MM.1S (cell line): ENCODE measurements around the gene SNX25.
"Not testable (repeated sequence)": the region's sequence is repeated elsewhere in the genome, so short reads cannot be mapped to it uniquely, and the experiment has no call there.

ENCODE experiments used
- DNase-seq: peaks from one replicate; pipeline ENCODE4 v3.0.0-alpha.2; 2015
- H2AFZ ChIP-seq: fragments of 300-600 bp; sonication (generic); 2 replicates; pipeline ENCODE4 v1.6.0; 2016; ENCODE audit warnings: antibody characterized with exemption, low read length
- H3F3A ChIP-seq: fragments of 300-600 bp; sonication (generic); 2 replicates; pipeline ENCODE4 v1.6.1; 2016; ENCODE audit warnings: mild to moderate bottlenecking, antibody characterized with exemption, low read length, moderate library complexity, mixed read lengths; ENCODE audit not compliant: insufficient read depth
- H3K27ac ChIP-seq: fragments of 300-600 bp; sonication (generic); 2 replicates; pipeline ENCODE4 v1.5.1; 2016; ENCODE audit warnings: mild to moderate bottlenecking, low read length
- H3K27me3 ChIP-seq: fragments of 300-600 bp; sonication (generic); replicated peaks from 2 replicates; pipeline ENCODE4 v1.6.0; 2016; ENCODE audit warnings: low read length; ENCODE audit not compliant: insufficient read depth
- H3K36me3 ChIP-seq: fragments of 300-600 bp; sonication (generic); replicated peaks from 2 replicates; pipeline ENCODE4 v1.6.1; 2016; ENCODE audit warnings: mild to moderate bottlenecking, low read length, mixed read lengths; ENCODE audit not compliant: insufficient read depth
- H3K4me1 ChIP-seq: fragments of 300-600 bp; sonication (generic); 2 replicates; pipeline ENCODE4 v1.6.1; 2016; ENCODE audit warnings: low read length, mixed read lengths
- H3K4me2 ChIP-seq: fragments of 300-600 bp; sonication (generic); 2 replicates; pipeline ENCODE4 v1.6.0; 2016; ENCODE audit warnings: low read depth, low read length
- H3K4me3 ChIP-seq: fragments of 300-600 bp; sonication (generic); 2 replicates; pipeline ENCODE4 v1.5.1; 2016; ENCODE audit warnings: low read length, mixed read lengths
- H3K79me2 ChIP-seq: fragments of 300-600 bp; sonication (generic); 2 replicates; pipeline ENCODE4 v1.6.1; 2016; ENCODE audit warnings: mixed run types, low read length, mixed read lengths
- H3K9ac ChIP-seq: fragments of 300-600 bp; sonication (generic); 2 replicates; pipeline ENCODE4 v1.6.1; 2016; ENCODE audit warnings: low read length, mixed read lengths
- H3K9me2 ChIP-seq: fragments of 300-600 bp; sonication (generic); replicated peaks from 2 replicates; pipeline ENCODE4 v1.6.1; 2016; ENCODE audit warnings: mild to moderate bottlenecking, low read length, mixed read lengths; ENCODE audit not compliant: insufficient read depth
- H3K9me3 ChIP-seq: fragments of 300-600 bp; sonication (generic); replicated peaks from 2 replicates; pipeline ENCODE4 v1.6.1; 2016; ENCODE audit warnings: mild to moderate bottlenecking, low read length, mixed read lengths; ENCODE audit not compliant: insufficient read depth
- H4K20me1 ChIP-seq: fragments of 300-600 bp; sonication (generic); 2 replicates; pipeline ENCODE4 v1.6.1; 2016; ENCODE audit warnings: mild to moderate bottlenecking, low read length, moderate library complexity, mixed read lengths; ENCODE audit not compliant: insufficient read depth
- CTCF ChIP-seq: fragments of 300-600 bp; sonication (generic); IDR thresholded peaks from 2 replicates; pipeline ENCODE4 v1.5.1; 2016; ENCODE audit warnings: antibody characterized with exemption, low read length, mixed read lengths
- EZH2 ChIP-seq: fragments of 300-600 bp; sonication (generic); optimal IDR thresholded peaks from 2 replicates; pipeline ENCODE3; 2017; ENCODE audit warnings: low read depth, mild to moderate bottlenecking, antibody characterized with exemption, low read length, mixed read lengths
- EZH2phosphoT487 ChIP-seq: fragments of 300-600 bp; sonication (generic); IDR thresholded peaks from 2 replicates; pipeline ENCODE4 v1.6.1; 2018; ENCODE audit warnings: antibody characterized with exemption, low read length

SNX25 gene

GRCh38 chr4:185238215-185238681 is 28.9 kb downstream of the SNX25 start:
- H3K79me2 ChIP-seq: peaks cover 76% of the 10 kb centered on the region

DNA sequence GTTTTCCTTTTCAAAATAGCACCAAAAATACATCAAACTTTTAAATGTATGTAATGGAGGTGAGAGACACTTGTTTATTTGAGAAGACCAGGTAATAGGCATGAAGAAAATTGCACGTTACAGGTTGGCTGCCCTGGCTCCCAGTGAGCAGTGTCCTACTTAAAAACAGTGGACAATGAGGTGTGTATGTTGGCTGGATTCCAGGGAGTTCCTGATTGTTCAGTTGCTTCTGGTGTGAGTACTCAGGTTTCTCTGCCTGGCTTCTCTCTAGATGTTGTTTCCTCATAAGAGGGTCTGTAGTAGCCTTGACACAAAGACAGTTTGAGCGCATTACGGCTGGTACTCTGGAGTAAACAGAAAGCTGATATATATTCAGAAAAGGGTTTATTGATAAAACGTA is 29.4 kb downstream of the SNX25 start:
- no peak overlapping the region for H2AFZ ChIP-seq
- no peaks in the 10 kb centered on the region for H3K36me3 ChIP-seq
- H3K79me2 ChIP-seq: peaks cover 76% of the 10 kb centered on the region
- H4K20me1 ChIP-seq: no peaks in the 10 kb centered on the region
- no peak for DNase-seq
- H3K9me3 ChIP-seq: no peaks in the 10 kb centered on the region
- no peaks in the 10 kb centered on the region for H3K27me3 ChIP-seq
- H3F3A ChIP-seq: no peaks in the 10 kb centered on the region
- no peak overlapping the region for H3K9ac ChIP-seq
- no peak for TF ChIP-seq CTCF
- TF ChIP-seq EZH2phosphoT487: no peak
- no peak for TF ChIP-seq EZH2
- H3K4me1 ChIP-seq: no peaks in the 10 kb centered on the region
- H3K27ac ChIP-seq: no peak overlapping the region
- H3K4me2 ChIP-seq: no peak overlapping the region
- H3K4me3 ChIP-seq: no peak overlapping the region
- H3K9me2 ChIP-seq: no peaks in the 10 kb centered on the region

More at GRCh38 chr4:185238215-185238681, 28.9 kb downstream of the SNX25 start:
- Histone ChIP-seq H3K27me3 (no peaks in the 10 kb centered on the region), H3F3A (no peaks in the 10 kb centered on the region), H3K4me2 (no peak overlapping the region), H3K4me3 (no peak overlapping the region), H3K9me2 (no peaks in the 10 kb centered on the region), H4K20me1 (no peaks in the 10 kb centered on the region), H3K9me3 (no peaks in the 10 kb centered on the region), H3K9ac (no peak overlapping the region), H3K4me1 (no peaks in the 10 kb centered on the region), H2AFZ (no peak overlapping the region), H3K36me3 (no peaks in the 10 kb centered on the region), H3K27ac (no peak overlapping the region)
- TF ChIP-seq EZH2phosphoT487 (no peak), EZH2 (no peak), CTCF (no peak)
- DNase-seq: no peak

GRCh38 chr4:185240486-185240885 is 31.1 kb downstream of the SNX25 start:
- not testable (repeated sequence) for H3K36me3 ChIP-seq, H4K20me1 ChIP-seq, H3K4me1 ChIP-seq, H3K27me3 ChIP-seq, H2AFZ ChIP-seq, H3K4me2 ChIP-seq, DNase-seq, H3K9ac ChIP-seq, H3K27ac ChIP-seq, H3K9me3 ChIP-seq, H3K4me3 ChIP-seq, H3K9me2 ChIP-seq, H3F3A ChIP-seq
- peaks cover 78% of the 10 kb centered on the region for H3K79me2 ChIP-seq

- DNase-seq: no peak
- Histone ChIP-seq H3K9me3 (no peaks in the 10 kb centered on the region), H3K4me3 (no peak overlapping the region), H3K9ac (no peak overlapping the region), H3K36me3 (0 out of 2 replicates have a peak, but pooled peaks cover 3% of the 10 kb centered on the region), H3K9me2 (no peaks in the 10 kb centered on the region), H2AFZ (no peak overlapping the region), H3K4me2 (no peak overlapping the region), H4K20me1 (no peaks in the 10 kb centered on the region), H3K27ac (no peak overlapping the region), H3K4me1 (no peaks in the 10 kb centered on the region), H3F3A (no peaks in the 10 kb centered on the region), H3K79me2 (peaks cover 78% of the 10 kb centered on the region), H3K27me3 (no peaks in the 10 kb centered on the region)
- TF ChIP-seq EZH2phosphoT487: no peak
- TF ChIP-seq EZH2: no peak
- TF ChIP-seq CTCF: no peak
Measured at GRCh38 chr4:185242749-185243533, 33.5 kb downstream of the SNX25 start.
